ENCODE data around the gene SFTPB.
"Not testable (repeated sequence)": the region's sequence is repeated elsewhere in the genome, so short reads cannot be mapped to it uniquely, and the experiment has no call there.

SFTPB gene

GRCh38 chr2:85623991-85624390, 44.0 kb downstream of the SFTPB start:
- Histone ChIP-seq H3K9me3 (ENCODE audit: control insufficient read depth, low read length) (no peaks in the 10 kb centered on the region), H3K4me3 (ENCODE audit: low read length) (no peak overlapping the region), H3K36me3 (ENCODE audit: control insufficient read depth, insufficient read depth, low read length, severe bottlenecking) (peaks cover 89% of the 10 kb centered on the region), H3K4me1 (ENCODE audit: control insufficient read depth, insufficient read depth, low read length) (peaks cover 5% of the 10 kb centered on the region), H3K9ac (ENCODE audit: low read length) (no peak overlapping the region), H3K27me3 (replicated peaks; ENCODE audit: control insufficient read depth, insufficient read depth, low read length) (no peaks in the 10 kb centered on the region)
- no peak for DNase-seq (ENCODE audit: low read depth)

GRCh38 chr2:85621338-85621737, 46.7 kb downstream of the SFTPB start:
- DNase-seq (ENCODE audit: low read depth), result no peak
- Histone ChIP-seq H3K9me3 (ENCODE audit: control insufficient read depth, low read length) (no peaks in the 10 kb centered on the region), H3K36me3 (ENCODE audit: control insufficient read depth, insufficient read depth, low read length, severe bottlenecking) (peaks cover 65% of the 10 kb centered on the region), H3K27me3 (replicated peaks; ENCODE audit: control insufficient read depth, insufficient read depth, low read length) (no peaks in the 10 kb centered on the region), H3K4me1 (ENCODE audit: control insufficient read depth, insufficient read depth, low read length) (peaks cover 16% of the 10 kb centered on the region), H3K4me3 (ENCODE audit: low read length) (no peak overlapping the region), H3K9ac (ENCODE audit: low read length) (no peak overlapping the region)

GRCh38 chr2:85619617-85620016, 48.4 kb downstream of the SFTPB start:
- no peak overlapping the region for H3K9ac ChIP-seq (ENCODE audit: low read length)
- H3K36me3 ChIP-seq (ENCODE audit: control insufficient read depth, insufficient read depth, low read length, severe bottlenecking), result peaks cover 48% of the 10 kb centered on the region
- H3K4me1 ChIP-seq (ENCODE audit: control insufficient read depth, insufficient read depth, low read length), result peaks cover 16% of the 10 kb centered on the region
- H3K9me3 ChIP-seq (ENCODE audit: control insufficient read depth, low read length), result no peaks in the 10 kb centered on the region
- DNase-seq (ENCODE audit: low read depth), result peak; percentile 33
- H3K27me3 ChIP-seq (replicated peaks; ENCODE audit: control insufficient read depth, insufficient read depth, low read length), result no peaks in the 10 kb centered on the region
- no peak overlapping the region for H3K4me3 ChIP-seq (ENCODE audit: low read length)

- Histone ChIP-seq H3K9ac (ENCODE audit: low read length) (peak overlapping the region; percentile 95), H3K36me3 (ENCODE audit: control insufficient read depth, insufficient read depth, low read length, severe bottlenecking) (peaks cover 30% of the 10 kb centered on the region), H3K4me3 (ENCODE audit: low read length) (peak overlapping the region; percentile 95), H3K4me1 (ENCODE audit: control insufficient read depth, insufficient read depth, low read length) (peaks cover 16% of the 10 kb centered on the region)
- not testable (repeated sequence) for H3K9me3 ChIP-seq (ENCODE audit: control insufficient read depth, low read length); H3K27me3 ChIP-seq (replicated peaks; ENCODE audit: control insufficient read depth, insufficient read depth, low read length); DNase-seq (ENCODE audit: low read depth)
Measured at GRCh38 chr2:85617723-85618122, 50.3 kb downstream of the SFTPB start.

GRCh38 chr2:85615413-85615728, 52.6 kb downstream of the SFTPB start:
- Histone ChIP-seq H3K9ac (ENCODE audit: low read length) (peak overlapping the region; percentile 95), H3K36me3 (ENCODE audit: control insufficient read depth, insufficient read depth, low read length, severe bottlenecking) (peaks cover 9% of the 10 kb centered on the region), H3K4me3 (ENCODE audit: low read length) (no peak overlapping the region), H3K4me1 (ENCODE audit: control insufficient read depth, insufficient read depth, low read length) (peaks cover 22% of the 10 kb centered on the region), H3K9me3 (ENCODE audit: control insufficient read depth, low read length) (no peaks in the 10 kb centered on the region), H3K27me3 (replicated peaks; ENCODE audit: control insufficient read depth, insufficient read depth, low read length) (no peaks in the 10 kb centered on the region)
- no peak for DNase-seq (ENCODE audit: low read depth)

- H3K9ac ChIP-seq (ENCODE audit: low read length); DNase-seq (ENCODE audit: low read depth); H3K9me3 ChIP-seq (ENCODE audit: control insufficient read depth, low read length); H3K27me3 ChIP-seq (replicated peaks; ENCODE audit: control insufficient read depth, insufficient read depth, low read length); H3K36me3 ChIP-seq (ENCODE audit: control insufficient read depth, insufficient read depth, low read length, severe bottlenecking); H3K4me3 ChIP-seq (ENCODE audit: low read length): not testable (repeated sequence)
- H3K4me1 ChIP-seq (ENCODE audit: control insufficient read depth, insufficient read depth, low read length), result peaks cover 24% of the 10 kb centered on the region
Measured at GRCh38 chr2:85614757-85615156, 53.2 kb downstream of the SFTPB start.

- Histone ChIP-seq H3K36me3 (ENCODE audit: control insufficient read depth, insufficient read depth, low read length, severe bottlenecking) (peaks cover 2% of the 10 kb centered on the region), H3K9me3 (ENCODE audit: control insufficient read depth, low read length) (no peaks in the 10 kb centered on the region), H3K4me3 (ENCODE audit: low read length) (no peak overlapping the region), H3K9ac (ENCODE audit: low read length) (no peak overlapping the region), H3K4me1 (ENCODE audit: control insufficient read depth, insufficient read depth, low read length) (peaks cover 19% of the 10 kb centered on the region), H3K27me3 (replicated peaks; ENCODE audit: control insufficient read depth, insufficient read depth, low read length) (no peaks in the 10 kb centered on the region)
- no peak for DNase-seq (ENCODE audit: low read depth)
Measured at GRCh38 chr2:85613717-85614515, 54.1 kb downstream of the SFTPB start.

- Histone ChIP-seq H3K4me3 (ENCODE audit: low read length) (peak within 1 kb of the TSS; percentile 93), H3K36me3 (ENCODE audit: control insufficient read depth, insufficient read depth, low read length, severe bottlenecking) (peaks cover 15% of the 10 kb centered on the region), H3K4me1 (ENCODE audit: control insufficient read depth, insufficient read depth, low read length) (peaks cover 10% of the 10 kb centered on the region), H3K9ac (ENCODE audit: low read length) (peak within 1 kb of the TSS; percentile 92), H3K9me3 (ENCODE audit: control insufficient read depth, low read length) (no peaks in the 10 kb centered on the region), H3K27me3 (replicated peaks; ENCODE audit: control insufficient read depth, insufficient read depth, low read length) (no peaks in the 10 kb centered on the region)
- peak; percentile 96 for DNase-seq (ENCODE audit: low read depth)
Measured at GRCh38 chr2:85611705-85612587, 56.1 kb downstream of the SFTPB start, which contains the start of gene C2orf68. TSS of gene C2orf68 (minus strand) at chr2:85612066. CDS start at chr2:85611984, 82 bp downstream.

- Histone ChIP-seq H3K36me3 (ENCODE audit: control insufficient read depth, insufficient read depth, low read length, severe bottlenecking) (peaks cover 15% of the 10 kb centered on the region), H3K9me3 (ENCODE audit: control insufficient read depth, low read length) (no peaks in the 10 kb centered on the region), H3K4me1 (ENCODE audit: control insufficient read depth, insufficient read depth, low read length) (peaks cover 9% of the 10 kb centered on the region), H3K4me3 (ENCODE audit: low read length) (peak overlapping the region; percentile 93), H3K27me3 (replicated peaks; ENCODE audit: control insufficient read depth, insufficient read depth, low read length) (no peaks in the 10 kb centered on the region), H3K9ac (ENCODE audit: low read length) (peak overlapping the region; percentile 92)
- DNase-seq (ENCODE audit: low read depth), result peak; percentile 27
Measured at GRCh38 chr2:85611217-85611704, 56.7 kb downstream of the SFTPB start.

Data from adipocyte (in vitro differentiated cells).